Anterior cingulate cortex (tissue), 58 donors: ENCODE measurements around the gene TNPO1.
"Not testable (repeated sequence)": the region's sequence is repeated elsewhere in the genome, so short reads cannot be mapped to it uniquely, and the experiment has no call there.

Experiments used
- DNase-seq, 58 donors: peaks; one replicate each; lab custom pipeline; 2025; lab: John Stamatoyannopoulos, UW

TNPO1 gene

GRCh38 chr5:72816284-72817075 is at the start of gene TNPO1:
TNPO1 (plus strand) TSS chr5:72816661; CDS start chr5:72816738, 77 bp downstream.
- DNase-seq, result peak; percentile 53 to 94 (median 90)

GRCh38 chr5:72767289-72768010 is 49.0 kb upstream of the TNPO1 start:
- no peak for DNase-seq

- no peak for DNase-seq
Observed at GRCh38 chr5:72770266-72770665, 46.2 kb upstream of the TNPO1 start.

- DNase-seq, result no peak
Observed at GRCh38 chr5:72776684-72777083, 39.8 kb upstream of the TNPO1 start.

GRCh38 chr5:72779520-72779919 is 36.9 kb upstream of the TNPO1 start:
- no peak for DNase-seq

GRCh38 chr5:72783354-72783753 is 33.1 kb upstream of the TNPO1 start:
- DNase-seq, result no peak

- no peak for DNase-seq
Observed at GRCh38 chr5:72784129-72784528, 32.3 kb upstream of the TNPO1 start.

- no peak for DNase-seq
Observed at GRCh38 chr5:72785801-72786200, 30.7 kb upstream of the TNPO1 start.

GRCh38 chr5:72786676-72787075 is 29.8 kb upstream of the TNPO1 start:
- no peak for DNase-seq

- DNase-seq, result no peak
Observed at GRCh38 chr5:72788866-72789505, 27.5 kb upstream of the TNPO1 start.

GRCh38 chr5:72790186-72790585 is 26.3 kb upstream of the TNPO1 start:
- DNase-seq, result no peak

- not testable (repeated sequence) for DNase-seq
Observed at GRCh38 chr5:72792662-72793061, 23.8 kb upstream of the TNPO1 start.

GRCh38 chr5:72796001-72796400 is 20.5 kb upstream of the TNPO1 start:
- DNase-seq, result no peak

- no peak for DNase-seq
Observed at GRCh38 chr5:72799721-72800120, 16.7 kb upstream of the TNPO1 start.

GRCh38 chr5:72808637-72809036 is 7.8 kb upstream of the TNPO1 start:
- not testable (repeated sequence) for DNase-seq

GRCh38 chr5:72811849-72812248 is 4.6 kb upstream of the TNPO1 start:
- no peak for DNase-seq

GRCh38 chr5:72812488-72812887 is 4.0 kb upstream of the TNPO1 start:
- DNase-seq, result peak in 1 of 58 donors; percentile 2

- no peak for DNase-seq
Observed at GRCh38 chr5:72814104-72814503, 2.4 kb upstream of the TNPO1 start.

GRCh38 chr5:72814864-72815263 is 1.6 kb upstream of the TNPO1 start:
- no peak for DNase-seq

GRCh38 chr5:72815580-72816283 is 729 bp upstream of the TNPO1 start:
- peak in 2 of 58 donors; percentile 51 to 74 for DNase-seq

- DNase-seq, result peak in 50 of 58 donors; percentile 4 to 81 (median 56)
Observed at GRCh38 chr5:72817076-72817481, 618 bp downstream of the TNPO1 start.
